Right atrium auricular region (tissue), 2 donors: ENCODE results near the gene ARID3A. TPM values are rescaled to one million over a fixed set of nuclear protein-coding genes. Genes with fewer than 3 reads are reported as not detected.
A peak's percentile ranks its signal among the peaks of the same experiment; 100 is the strongest.
"Not testable (repeated sequence)": the region's sequence is repeated elsewhere in the genome, so short reads cannot be mapped to it uniquely, and the experiment has no call there.

Experiments used
- DNase-seq: peaks from one replicate; pipeline ENCODE4 v3.0.0-alpha.2; 2019; ENCODE audit warnings: low spot score
- H3K27ac ChIP-seq, 2 donors: fragments of 200-600 bp; sonication (generic); 1 replicate in 1 of 2; 2 replicates in 1 of 2; pipeline ENCODE4 v1.5.1; 2016 to 2019
- H3K27me3 ChIP-seq, 2 donors: fragments of 200-600 bp; sonication (generic); one replicate each; pipeline versions ENCODE4 v1.5.1 to v1.6.0; 2017 to 2019
- H3K36me3 ChIP-seq: fragments of 200-600 bp; sonication (generic); one replicate; pipeline ENCODE4 v1.5.1; 2016
- H3K4me1 ChIP-seq, 2 donors: fragments of 200-600 bp; sonication (generic); one replicate each; pipeline versions ENCODE4 v1.5.1 to v1.6.0; 2017 to 2019
- H3K4me3 ChIP-seq, 2 donors: fragments of 200-600 bp; sonication (generic); 1 replicate in 1 of 2; 2 replicates in 1 of 2; pipeline ENCODE4 v1.5.1; 2017 to 2019; ENCODE audit warnings: mild to moderate bottlenecking in 1 of 2, moderate library complexity in 1 of 2
- H3K9me3 ChIP-seq, 2 donors: fragments of 200-600 bp; sonication (generic); one replicate each; pipeline ENCODE4 v1.5.1; 2019
- CTCF ChIP-seq, 2 donors: fragments of 200-600 bp; sonication (generic); IDR thresholded peaks; one replicate each; pipeline ENCODE4 v1.5.1; 2019; ENCODE audit warnings: antibody characterized with exemption in 2 of 2
- total RNA-seq, 2 donors: library from RNA; depleted of rRNA; stranded (reverse); fragments of >200 nt; gene quantifications; one replicate each; pipeline ENCODE4 v1.1.0, GENCODE V29; 2016

ARID3A gene
- total RNA-seq, 2 donors from 2014 or later, result 1.7 to 3.4 TPM

GRCh38 chr19:1018393-1018792 lies 92.6 kb downstream of the ARID3A start:
- peak overlapping the region in 1 of 2 donors; percentile 94 for H3K27ac ChIP-seq
- no peak for TF ChIP-seq CTCF (IDR thresholded peaks at IDR 0.05)
- H3K9me3 ChIP-seq, result no peaks in the 10 kb centered on the region
- H3K4me1 ChIP-seq, result peaks cover 0 to 75% of the 10 kb centered on the region in 2 donors
- DNase-seq, result no peak
- H3K27me3 ChIP-seq, result no peaks in the 10 kb centered on the region
- peaks cover 15% of the 10 kb centered on the region for H3K36me3 ChIP-seq
- H3K4me3 ChIP-seq, result no peak overlapping the region

GRCh38 chr19:1018932-1019615 lies 93.2 kb downstream of the ARID3A start:
- Histone ChIP-seq H3K4me1 (peaks cover 0 to 76% of the 10 kb centered on the region in 2 donors), H3K27me3 (no peaks in the 10 kb centered on the region), H3K9me3 (no peaks in the 10 kb centered on the region), H3K4me3 (peak overlapping the region; percentile 83 to 92), H3K36me3 (peaks cover 8% of the 10 kb centered on the region), H3K27ac (peak overlapping the region; percentile 89 to 94)
- TF ChIP-seq CTCF (IDR thresholded peaks at IDR 0.05), result no peak
- DNase-seq, result no peak

GRCh38 chr19:1019616-1019961 lies 93.8 kb downstream of the ARID3A start:
- Histone ChIP-seq H3K27ac (peak overlapping the region; percentile 89 to 94), H3K4me3 (peak overlapping the region; percentile 83 to 92), H3K4me1 (peaks cover 0 to 76% of the 10 kb centered on the region in 2 donors), H3K27me3 (no peaks in the 10 kb centered on the region), H3K9me3 (no peaks in the 10 kb centered on the region), H3K36me3 (peaks cover 5% of the 10 kb centered on the region)
- TF ChIP-seq CTCF (IDR thresholded peaks at IDR 0.05), result no peak
- DNase-seq, result no peak

GRCh38 chr19:1019980-1020867 lies 94.4 kb downstream of the ARID3A start:
- H3K4me1 ChIP-seq, result peaks cover 0 to 71% of the 10 kb centered on the region in 2 donors
- no peaks in the 10 kb centered on the region for H3K27me3 ChIP-seq
- H3K27ac ChIP-seq, result peak overlapping the region; percentile 89 to 94
- H3K9me3 ChIP-seq, result no peaks in the 10 kb centered on the region
- DNase-seq, result no peak
- no peaks in the 10 kb centered on the region for H3K36me3 ChIP-seq
- H3K4me3 ChIP-seq, result peak overlapping the region; percentile 83 to 92
- TF ChIP-seq CTCF (IDR thresholded peaks at IDR 0.05), result no peak

GRCh38 chr19:1020868-1021425 lies 95.1 kb downstream of the ARID3A start, which contains the start of gene TMEM259:
Gene TMEM259, minus strand, starts transcription at chr19:1021123. Its CDS starts 127 bp downstream, at chr19:1020996.
- no peaks in the 10 kb centered on the region for H3K9me3 ChIP-seq
- no peaks in the 10 kb centered on the region for H3K36me3 ChIP-seq
- peaks cover 0 to 67% of the 10 kb centered on the region in 2 donors for H3K4me1 ChIP-seq
- peak within 1 kb of the TSS; percentile 89 to 94 for H3K27ac ChIP-seq
- peak within 1 kb of the TSS; percentile 83 to 92 for H3K4me3 ChIP-seq
- DNase-seq, result peak; percentile 97
- TF ChIP-seq CTCF (IDR thresholded peaks at IDR 0.05), result peak in 1 of 2 donors; percentile 16
- H3K27me3 ChIP-seq, result no peaks in the 10 kb centered on the region

- H3K27me3 ChIP-seq, H3K9me3 ChIP-seq, H3K27ac ChIP-seq, DNase-seq, H3K36me3 ChIP-seq, H3K4me3 ChIP-seq: not testable (repeated sequence)
- peaks cover 0 to 57% of the 10 kb centered on the region in 2 donors for H3K4me1 ChIP-seq
Measured at GRCh38 chr19:1023883-1024188, 98.0 kb downstream of the ARID3A start.

GRCh38 chr19:1025080-1025479 lies 99.2 kb downstream of the ARID3A start:
- H3K9me3 ChIP-seq, H3K36me3 ChIP-seq, H3K4me3 ChIP-seq, H3K27me3 ChIP-seq, H3K27ac ChIP-seq, DNase-seq: not testable (repeated sequence)
- H3K4me1 ChIP-seq, result peaks cover 0 to 56% of the 10 kb centered on the region in 2 donors
